HFFc6 (cell line): ENCODE measurements around the gene NFIA. TPM values are rescaled to one million over a fixed set of nuclear protein-coding genes. Genes with fewer than 3 reads are reported as not detected.

Experiments used
- DNase-seq: peaks from one replicate; pipeline ENCODE4 v3.0.0-alpha.2; 2018
- H3K27ac Mint-ChIP-seq: 2 replicates; pipeline ENCODE4 v1.8.0; 2020; ENCODE audit warnings: mild to moderate bottlenecking, mixed read lengths
- H3K27me3 Mint-ChIP-seq: 2 replicates; pipeline ENCODE4 v1.8.0; 2021; ENCODE audit warnings: mild to moderate bottlenecking, moderate library complexity, mixed read lengths; ENCODE audit not compliant: insufficient read depth
- H3K36me3 Mint-ChIP-seq: 2 replicates; pipeline ENCODE4 v1.8.0; 2021; ENCODE audit warnings: low read depth, mixed read lengths
- H3K4me1 Mint-ChIP-seq: 2 replicates; pipeline ENCODE4 v1.8.0; 2020; ENCODE audit warnings: low read depth, mixed read lengths
- H3K4me3 Mint-ChIP-seq: 2 replicates; pipeline ENCODE4 v1.8.0; 2020; ENCODE audit warnings: mild to moderate bottlenecking, moderate library complexity, mixed read lengths
- H3K9me3 Mint-ChIP-seq: 2 replicates; pipeline ENCODE4 v1.8.0; 2020; ENCODE audit warnings: mild to moderate bottlenecking, mixed read lengths
- CTCF ChIP-seq: fragments of 200-600 bp; sonication (generic); IDR thresholded peaks from 2 replicates; pipeline ENCODE4 v1.5.0; 2021; ENCODE audit warnings: antibody characterized with exemption, mild to moderate bottlenecking
- total RNA-seq, 6 experiments: library from RNA; stranded (reverse); fragmentation: NEBNext Ultra II Directional; extraction: Animal tissue kit (Norgen Biotek cat#: 25700); gene quantifications; 2 replicates in 1 of 6; 3 replicates in 5 of 6; pipeline ENCODE4 v1.2.3, GENCODE V29; 2021

The NFIA gene
- total RNA-seq, 6 experiments from 2014 or later: 8.5 to 11.3 (median 10.4) TPM

- no peak overlapping the region for H3K27ac Mint-ChIP-seq
- DNase-seq: no peak
Measured at GRCh38 chr1:61446531-61446991, 364.2 kb downstream of the NFIA start.

GRCh38 chr1:61447106-61447967 is 365.0 kb downstream of the NFIA start:
- TF ChIP-seq CTCF: no peak
- Mint-ChIP-seq H3K27ac (no peak overlapping the region), H3K36me3 (no peaks in the 10 kb centered on the region), H3K4me1 (peaks cover 7% of the 10 kb centered on the region; the same call in 1 of the 2 replicates), H3K9me3 (no peaks in the 10 kb centered on the region), H3K4me3 (no peak overlapping the region), H3K27me3 (no peaks in the 10 kb centered on the region)
- no peak for DNase-seq

More at GRCh38 chr1:61446531-61446991, 364.2 kb downstream of the NFIA start:
- TF ChIP-seq CTCF: no peak
- no peaks in the 10 kb centered on the region for H3K9me3 Mint-ChIP-seq
- no peak overlapping the region for H3K4me3 Mint-ChIP-seq
- H3K36me3 Mint-ChIP-seq: no peaks in the 10 kb centered on the region
- no peaks in the 10 kb centered on the region for H3K27me3 Mint-ChIP-seq
- H3K4me1 Mint-ChIP-seq: peaks cover 6% of the 10 kb centered on the region; the same call in 1 of the 2 replicates

- no peaks in the 10 kb centered on the region for H3K9me3 Mint-ChIP-seq
- TF ChIP-seq CTCF: no peak
- H3K27me3 Mint-ChIP-seq: no peaks in the 10 kb centered on the region
- H3K4me1 Mint-ChIP-seq: peaks cover 14% of the 10 kb centered on the region
- H3K27ac Mint-ChIP-seq: no peak overlapping the region
- no peak overlapping the region for H3K4me3 Mint-ChIP-seq
- no peaks in the 10 kb centered on the region for H3K36me3 Mint-ChIP-seq
- no peak for DNase-seq
Measured at GRCh38 chr1:61447968-61448430, 365.6 kb downstream of the NFIA start.

- Mint-ChIP-seq H3K27ac (no peak overlapping the region), H3K4me1 (peaks cover 22% of the 10 kb centered on the region), H3K36me3 (no peaks in the 10 kb centered on the region), H3K27me3 (no peaks in the 10 kb centered on the region), H3K4me3 (no peak overlapping the region), H3K9me3 (no peaks in the 10 kb centered on the region)
- DNase-seq: no peak
- no peak for TF ChIP-seq CTCF
Measured at GRCh38 chr1:61448914-61449313, 366.6 kb downstream of the NFIA start.

GRCh38 chr1:61449410-61449809 is 367.0 kb downstream of the NFIA start:
- Mint-ChIP-seq H3K4me1 (peaks cover 22% of the 10 kb centered on the region), H3K27me3 (no peaks in the 10 kb centered on the region)
- no peak for DNase-seq

More at GRCh38 chr1:61449410-61449809, 367.0 kb downstream of the NFIA start:
- H3K4me3 Mint-ChIP-seq: no peak overlapping the region
- H3K9me3 Mint-ChIP-seq: no peaks in the 10 kb centered on the region
- H3K27ac Mint-ChIP-seq: no peak overlapping the region
- H3K36me3 Mint-ChIP-seq: no peaks in the 10 kb centered on the region
- TF ChIP-seq CTCF: no peak
